ENCODE measurements around the gene CASQ1.

CASQ1 gene

DNA sequence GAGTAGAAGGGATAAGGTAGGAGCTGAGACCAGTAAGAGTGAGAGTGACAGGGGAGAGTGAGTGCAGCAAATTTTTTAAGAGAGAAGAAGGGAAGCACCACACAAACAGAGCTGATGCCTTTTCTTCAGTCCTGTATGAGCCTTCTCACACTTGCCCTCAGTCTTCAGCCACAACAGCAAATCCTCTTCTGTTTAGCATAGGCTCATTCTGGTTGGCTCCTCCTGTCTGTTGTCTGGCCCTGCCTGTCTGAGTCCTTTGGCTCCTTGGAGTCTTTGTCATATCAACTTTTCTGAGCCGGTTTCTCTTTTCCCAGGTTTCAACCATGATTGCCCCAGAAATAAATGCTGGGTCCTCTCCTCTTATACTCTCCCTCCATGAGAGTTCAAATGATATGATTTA lies 12.7 kb upstream of the CASQ1 start:
- Mint-ChIP-seq H3K27ac (no peak overlapping the region), H3K4me1 (ENCODE audit: low read depth in 2 of 2) (no peaks in the 10 kb centered on the region), H3K36me3 (ENCODE audit: insufficient read depth) (no peaks in the 10 kb centered on the region), H3K9me3 (no peaks in the 10 kb centered on the region), H3K4me3 (no peak overlapping the region), H3K27me3 (peaks cover 35 to 49% of the 10 kb centered on the region in 2 donors)
- no peak for DNase-seq
- ATAC-seq (replicated peaks), result no peak

- H3K4me1 Mint-ChIP-seq (ENCODE audit: low read depth in 2 of 2), result no peaks in the 10 kb centered on the region
- H3K9me3 Mint-ChIP-seq, result no peaks in the 10 kb centered on the region
- DNase-seq (no peak), ATAC-seq (replicated peaks) (no peak)
- peaks cover 25 to 45% of the 10 kb centered on the region in 2 donors for H3K27me3 Mint-ChIP-seq
- H3K4me3 Mint-ChIP-seq, result no peak overlapping the region
- no peaks in the 10 kb centered on the region for H3K36me3 Mint-ChIP-seq (ENCODE audit: insufficient read depth)
- no peak overlapping the region for H3K27ac Mint-ChIP-seq
These were observed 11.6 kb upstream of the CASQ1 start for GRCh38 chr1:160178731-160179130.

GRCh38 chr1:160179336-160179735 lies 11.0 kb upstream of the CASQ1 start:
- no peaks in the 10 kb centered on the region for H3K4me1 Mint-ChIP-seq (ENCODE audit: low read depth in 2 of 2)
- H3K9me3 Mint-ChIP-seq, result no peaks in the 10 kb centered on the region
- no peak for ATAC-seq (replicated peaks)
- H3K36me3 Mint-ChIP-seq (ENCODE audit: insufficient read depth), result no peaks in the 10 kb centered on the region
- DNase-seq, result no peak
- no peak overlapping the region for H3K27ac Mint-ChIP-seq
- H3K4me3 Mint-ChIP-seq, result no peak overlapping the region
- peaks cover 23 to 39% of the 10 kb centered on the region in 2 donors for H3K27me3 Mint-ChIP-seq

DNA sequence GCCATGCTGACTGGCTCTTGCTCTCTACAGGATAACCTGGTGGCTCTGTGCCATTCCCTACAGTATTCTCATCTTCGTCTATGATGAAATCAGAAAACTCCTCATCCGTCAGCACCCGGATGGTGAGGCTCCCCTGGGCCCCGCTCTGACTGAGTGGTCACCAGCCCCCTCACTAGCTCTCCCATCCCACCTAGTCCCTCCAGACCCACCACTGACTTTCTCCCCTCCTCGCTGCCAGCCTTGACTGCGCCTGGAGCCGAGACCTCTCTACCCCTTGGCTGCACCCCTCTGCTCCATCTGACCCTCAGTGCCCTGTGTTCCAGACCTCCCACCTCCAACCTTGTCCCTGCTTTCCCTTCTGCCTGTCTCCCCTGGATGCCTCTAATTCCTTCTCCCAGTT lies 4.1 kb upstream of the CASQ1 start:
- Mint-ChIP-seq H3K9me3 (no peaks in the 10 kb centered on the region), H3K4me1 (ENCODE audit: low read depth in 2 of 2) (no peaks in the 10 kb centered on the region), H3K27ac (peak overlapping the region in 1 of 2 donors; percentile 33), H3K27me3 (peaks cover 20 to 45% of the 10 kb centered on the region in 2 donors), H3K4me3 (no peak overlapping the region), H3K36me3 (ENCODE audit: insufficient read depth) (no peaks in the 10 kb centered on the region)
- no peak for DNase-seq
- no peak for ATAC-seq (replicated peaks)

GRCh38 chr1:160186729-160187128 lies 3.6 kb upstream of the CASQ1 start:
- H3K4me3 Mint-ChIP-seq, result no peak overlapping the region
- no peaks in the 10 kb centered on the region for H3K4me1 Mint-ChIP-seq (ENCODE audit: low read depth in 2 of 2)
- DNase-seq (no peak), ATAC-seq (replicated peaks) (no peak)
- peaks cover 17 to 41% of the 10 kb centered on the region in 2 donors for H3K27me3 Mint-ChIP-seq
- peak overlapping the region in 1 of 2 donors; percentile 33 for H3K27ac Mint-ChIP-seq
- no peaks in the 10 kb centered on the region for H3K9me3 Mint-ChIP-seq
- H3K36me3 Mint-ChIP-seq (ENCODE audit: insufficient read depth), result no peaks in the 10 kb centered on the region

- no peak for ATAC-seq (replicated peaks)
- Mint-ChIP-seq H3K36me3 (ENCODE audit: insufficient read depth) (no peaks in the 10 kb centered on the region), H3K9me3 (no peaks in the 10 kb centered on the region), H3K27me3 (peaks cover 13 to 35% of the 10 kb centered on the region in 2 donors), H3K4me3 (no peak overlapping the region), H3K4me1 (ENCODE audit: low read depth in 2 of 2) (no peaks in the 10 kb centered on the region), H3K27ac (no peak overlapping the region)
- DNase-seq, result no peak
These were observed 3.0 kb upstream of the CASQ1 start for GRCh38 chr1:160187407-160187806.

DNA sequence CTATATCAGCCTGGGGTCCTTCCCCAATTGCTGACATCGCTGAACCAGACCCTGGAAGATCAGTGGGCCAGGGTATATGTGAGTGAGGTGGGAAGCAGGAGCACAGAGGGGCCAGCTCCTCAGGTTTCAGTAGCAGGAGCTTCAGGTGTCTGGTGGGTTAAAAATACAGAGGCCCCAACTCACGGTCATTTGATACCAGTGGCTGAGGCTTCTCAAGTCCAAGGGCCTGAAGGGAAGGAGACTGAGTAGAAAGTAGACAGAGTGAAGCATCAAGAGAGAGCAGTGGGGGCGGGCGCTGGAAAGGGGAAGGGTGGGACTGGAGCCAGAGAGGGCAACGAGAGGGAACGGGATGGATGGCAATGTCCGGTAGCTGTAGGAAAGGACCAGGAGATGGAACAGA lies 2.0 kb upstream of the CASQ1 start:
- H3K27ac Mint-ChIP-seq, result no peak overlapping the region

DNA sequence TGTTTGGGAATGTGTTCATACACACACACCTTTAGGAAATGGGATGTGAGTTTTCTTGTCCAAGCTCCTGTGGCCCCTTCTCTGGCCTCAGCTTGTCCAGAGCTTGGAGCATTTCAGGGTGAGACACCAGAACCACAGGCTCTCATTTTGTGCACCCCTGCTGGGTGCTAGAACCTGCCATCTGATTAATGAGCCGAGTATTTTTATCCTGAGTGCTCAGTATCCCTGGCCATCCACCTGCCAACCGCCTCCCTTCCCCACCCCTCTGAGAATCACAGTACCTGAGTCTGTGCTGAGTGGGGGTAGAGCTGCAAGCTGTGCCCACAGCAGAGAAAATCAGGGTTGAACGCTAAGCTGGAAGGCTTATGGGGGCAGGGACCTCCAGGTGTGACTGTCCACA lies 1.4 kb downstream of the CASQ1 start:
- Mint-ChIP-seq H3K27ac (no peak overlapping the region), H3K4me3 (no peak overlapping the region), H3K27me3 (peaks cover 7 to 16% of the 10 kb centered on the region in 2 donors), H3K9me3 (no peaks in the 10 kb centered on the region), H3K36me3 (ENCODE audit: insufficient read depth) (no peaks in the 10 kb centered on the region), H3K4me1 (ENCODE audit: low read depth in 2 of 2) (no peaks in the 10 kb centered on the region)
- ATAC-seq (replicated peaks) (no peak), DNase-seq (no peak)

More for the DNA sequence above, 2.0 kb upstream of the CASQ1 start:
- no peak for ATAC-seq (replicated peaks)
- H3K36me3 Mint-ChIP-seq (ENCODE audit: insufficient read depth), result no peaks in the 10 kb centered on the region
- no peaks in the 10 kb centered on the region for H3K4me1 Mint-ChIP-seq (ENCODE audit: low read depth in 2 of 2)
- no peak for DNase-seq
- H3K27me3 Mint-ChIP-seq, result peaks cover 13 to 27% of the 10 kb centered on the region in 2 donors
- H3K4me3 Mint-ChIP-seq, result no peak overlapping the region
- no peaks in the 10 kb centered on the region for H3K9me3 Mint-ChIP-seq

GRCh38 chr1:160192234-160192633 lies 1.9 kb downstream of the CASQ1 start:
- Mint-ChIP-seq H3K4me3 (no peak overlapping the region), H3K27ac (no peak overlapping the region), H3K36me3 (ENCODE audit: insufficient read depth) (no peaks in the 10 kb centered on the region), H3K9me3 (no peaks in the 10 kb centered on the region), H3K4me1 (ENCODE audit: low read depth in 2 of 2) (no peaks in the 10 kb centered on the region), H3K27me3 (peaks cover 4 to 12% of the 10 kb centered on the region in 2 donors)
- ATAC-seq (replicated peaks) (no peak), DNase-seq (no peak)

GRCh38 chr1:160193091-160193819 lies 2.9 kb downstream of the CASQ1 start:
- H3K4me1 Mint-ChIP-seq (ENCODE audit: low read depth in 2 of 2), result no peaks in the 10 kb centered on the region

DNA sequence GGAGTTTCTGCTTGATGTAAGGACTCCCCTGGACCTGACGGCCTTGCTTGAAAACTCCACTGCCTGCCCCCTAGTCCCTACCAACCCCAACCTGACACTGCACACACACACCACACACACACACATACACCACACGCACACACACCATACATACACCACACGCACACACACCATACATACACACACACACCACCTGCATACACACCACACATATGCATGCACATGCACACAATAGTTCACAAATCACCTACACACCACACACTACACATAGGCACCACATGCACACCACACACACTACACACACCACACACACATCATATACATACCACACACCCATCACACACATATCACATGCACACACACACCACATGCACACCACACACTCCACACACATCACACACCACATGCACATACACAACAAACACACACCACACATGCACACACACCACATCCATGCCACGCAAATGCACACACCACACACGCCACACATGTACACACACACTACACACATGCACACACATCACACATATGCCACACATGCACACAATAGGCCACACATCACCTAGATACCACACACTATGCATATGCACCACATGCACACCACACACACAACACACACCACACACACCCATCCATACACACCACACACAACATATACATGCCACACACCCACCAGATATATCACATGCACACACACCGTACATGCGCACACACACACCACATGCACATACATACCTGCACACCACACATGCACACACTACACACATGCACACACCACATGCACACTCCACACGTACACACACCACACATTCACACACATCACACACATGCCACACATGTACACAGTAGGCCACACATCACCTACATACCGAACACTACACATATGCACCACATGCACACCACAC lies 3.7 kb downstream of the CASQ1 start:
- ATAC-seq (replicated peaks) (no peak), DNase-seq (no peak)
- Mint-ChIP-seq H3K27me3 (no peaks in the 10 kb centered on the region), H3K36me3 (ENCODE audit: insufficient read depth) (no peaks in the 10 kb centered on the region), H3K27ac (no peak overlapping the region), H3K9me3 (no peaks in the 10 kb centered on the region), H3K4me3 (no peak overlapping the region), H3K4me1 (ENCODE audit: low read depth in 2 of 2) (no peaks in the 10 kb centered on the region)

More at GRCh38 chr1:160193091-160193819, 2.9 kb downstream of the CASQ1 start:
- peak; percentile 86 for ATAC-seq (replicated peaks)
- peak; percentile 79 to 84 (median 79) for DNase-seq
- Mint-ChIP-seq H3K27ac (no peak overlapping the region), H3K9me3 (no peaks in the 10 kb centered on the region), H3K36me3 (ENCODE audit: insufficient read depth) (no peaks in the 10 kb centered on the region), H3K4me3 (no peak overlapping the region), H3K27me3 (peaks cover 1 to 2% of the 10 kb centered on the region in 2 donors)

DNA sequence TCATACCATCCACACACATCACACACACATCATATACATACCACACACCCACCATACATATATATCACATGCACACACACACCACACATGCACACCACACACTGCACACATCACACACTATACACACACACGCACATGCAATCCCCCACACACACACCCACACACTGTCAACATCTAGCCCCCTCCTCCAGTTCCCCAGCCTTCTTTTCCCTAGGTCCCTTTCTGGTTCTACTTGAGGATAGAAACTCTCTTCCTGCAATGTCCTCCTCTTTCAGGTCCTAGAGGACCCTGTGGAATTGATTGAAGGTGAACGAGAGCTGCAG lies 4.3 kb downstream of the CASQ1 start:
- ATAC-seq (replicated peaks) (no peak), DNase-seq (no peak)
- H3K9me3 Mint-ChIP-seq, result no peaks in the 10 kb centered on the region
- no peaks in the 10 kb centered on the region for H3K27me3 Mint-ChIP-seq
- H3K27ac Mint-ChIP-seq, result no peak overlapping the region
- H3K4me3 Mint-ChIP-seq, result no peak overlapping the region
- no peaks in the 10 kb centered on the region for H3K4me1 Mint-ChIP-seq (ENCODE audit: low read depth in 2 of 2)
- H3K36me3 Mint-ChIP-seq (ENCODE audit: insufficient read depth), result no peaks in the 10 kb centered on the region

GRCh38 chr1:160196143-160196542 lies 5.8 kb downstream of the CASQ1 start:
- Mint-ChIP-seq H3K27me3 (no peaks in the 10 kb centered on the region), H3K27ac (no peak overlapping the region), H3K4me3 (no peak overlapping the region)

GRCh38 chr1:160197231-160197630 lies 6.9 kb downstream of the CASQ1 start:
- no peaks in the 10 kb centered on the region for H3K9me3 Mint-ChIP-seq
- no peak overlapping the region for H3K4me3 Mint-ChIP-seq
- ATAC-seq (replicated peaks) (no peak), DNase-seq (no peak)
- no peaks in the 10 kb centered on the region for H3K36me3 Mint-ChIP-seq (ENCODE audit: insufficient read depth)
- H3K4me1 Mint-ChIP-seq (ENCODE audit: low read depth in 2 of 2), result no peaks in the 10 kb centered on the region
- no peaks in the 10 kb centered on the region for H3K27me3 Mint-ChIP-seq
- H3K27ac Mint-ChIP-seq, result no peak overlapping the region

More at GRCh38 chr1:160196143-160196542, 5.8 kb downstream of the CASQ1 start:
- ATAC-seq (replicated peaks), result no peak
- no peaks in the 10 kb centered on the region for H3K4me1 Mint-ChIP-seq (ENCODE audit: low read depth in 2 of 2)
- no peak for DNase-seq
- no peaks in the 10 kb centered on the region for H3K36me3 Mint-ChIP-seq (ENCODE audit: insufficient read depth)
- H3K9me3 Mint-ChIP-seq, result no peaks in the 10 kb centered on the region
